IMR-90 (cell line): ENCODE measurements around the gene NBPF3. TPM values are rescaled to one million over a fixed set of nuclear protein-coding genes. Genes with fewer than 3 reads are reported as not detected.
A peak's percentile ranks its signal among the peaks of the same experiment; 100 is the strongest.

Source experiments
- ATAC-seq: fragments of 200-7000 bp; cut with Tn5 transposase; 2 replicates; pipeline ENCODE4 v1.9.1; 2020; ENCODE audit warnings: low read depth, mild to moderate bottlenecking, moderate library complexity
- BruUV-seq: library from RNA; stranded (reverse); fragments of 400-500 nt; replicated peaks from 2 replicates; lab custom pipeline; 2021; lab: Mats Ljungman, UMichigan
- CTCF ChIA-PET: fragments of 300-600 bp; formaldehyde crosslinking; extraction: SDS; loops from one replicate; lab custom pipeline; 2021; ENCODE audit warnings: antibody characterized with exemption; lab: Yijun Ruan, JAX
- POLR2A ChIA-PET: fragments of 300-600 bp; sonication (Branson Sonifier 250); formaldehyde crosslinking; loops from one replicate; lab custom pipeline; 2022; ENCODE audit warnings: antibody characterized with exemption; ENCODE audit not compliant: unreplicated experiment; lab: Charles Lee
- DNase-seq: peaks from one replicate; pipeline ENCODE4 v3.0.0; 2013
- H2AFZ ChIP-seq: replicated peaks from 2 replicates; pipeline ENCODE3; 2013; ENCODE audit warnings: low read length, mild to moderate bottlenecking; ENCODE audit not compliant: poor library complexity
- H2AK5ac ChIP-seq: 2 replicates; pipeline ENCODE4 v1.6.1; 2013; ENCODE audit warnings: low read depth, low read length, inconsistent platforms
- H2AK9ac ChIP-seq: replicated peaks from 2 replicates; pipeline ENCODE3; 2013; ENCODE audit warnings: mild to moderate bottlenecking, low read depth, low read length, moderate library complexity; ENCODE audit not compliant: poor library complexity
- H2BK120ac ChIP-seq: 2 replicates; pipeline ENCODE4 v1.6.1; 2013; ENCODE audit warnings: low read depth, low read length, inconsistent platforms
- H2BK15ac ChIP-seq: 3 replicates; pipeline ENCODE4 v1.6.1; 2013; ENCODE audit warnings: low read depth, low read length, inconsistent platforms
- H2BK20ac ChIP-seq: 2 replicates; pipeline ENCODE4 v1.6.1; 2013; ENCODE audit warnings: low read depth, mild to moderate bottlenecking, inconsistent platforms, low read length, moderate library complexity
- H2BK5ac ChIP-seq: 2 replicates; pipeline ENCODE4 v1.6.1; 2013; ENCODE audit warnings: mild to moderate bottlenecking, low read depth, low read length, inconsistent platforms; ENCODE audit not compliant: poor library complexity, severe bottlenecking
- H3K14ac ChIP-seq: replicated peaks from 2 replicates; pipeline ENCODE4 v1.6.1; 2013; ENCODE audit warnings: low read depth, low read length, inconsistent platforms
- H3K18ac ChIP-seq: 2 replicates; pipeline ENCODE4 v1.6.1; 2013; ENCODE audit warnings: low read depth, low read length, control low read depth
- H3K23ac ChIP-seq: 2 replicates; pipeline ENCODE4 v1.6.1; 2013; ENCODE audit warnings: low read depth, low read length, inconsistent platforms
- H3K27ac ChIP-seq: 2 replicates; pipeline ENCODE4 v1.5.1; 2013; ENCODE audit warnings: mild to moderate bottlenecking, control low read depth, low read length; ENCODE audit not compliant: insufficient read depth
- H3K27me3 ChIP-seq: 2 replicates; pipeline ENCODE4 v1.6.1; 2013; ENCODE audit warnings: low read length; ENCODE audit not compliant: control insufficient read depth, insufficient read depth
- H3K36me3 ChIP-seq: 2 replicates; pipeline ENCODE4 v1.6.1; 2013; ENCODE audit warnings: low read length, mixed read lengths; ENCODE audit not compliant: control insufficient read depth, insufficient read depth
- H3K4ac ChIP-seq: 2 replicates; pipeline ENCODE4 v1.6.1; 2013; ENCODE audit warnings: low read depth, low read length, inconsistent platforms
- H3K4me1 ChIP-seq: 2 replicates; pipeline ENCODE4 v1.6.1; 2013; ENCODE audit warnings: low read length, mixed read lengths; ENCODE audit not compliant: control insufficient read depth, insufficient read depth
- H3K4me2 ChIP-seq: 2 replicates; pipeline ENCODE4 v1.6.1; 2013; ENCODE audit warnings: low read depth, mild to moderate bottlenecking, control low read depth, low read length, moderate library complexity
- H3K4me3 ChIP-seq: 2 replicates; pipeline ENCODE4 v1.5.1; 2013; ENCODE audit warnings: low read depth, mild to moderate bottlenecking, control low read depth, low read length, moderate library complexity; ENCODE audit not compliant: insufficient read depth
- H3K56ac ChIP-seq: 2 replicates; pipeline ENCODE4 v1.6.1; 2013; ENCODE audit warnings: low read length, inconsistent platforms; ENCODE audit not compliant: insufficient read depth; ENCODE audit errors: extremely low read depth
- H3K79me1 ChIP-seq, 2 experiments: 2 replicates each; pipeline ENCODE4 v1.6.1; 2013; ENCODE audit warnings: low read length in 2 of 2, inconsistent platforms in 1 of 2, low read depth in 1 of 2
- H3K9ac ChIP-seq: 2 replicates; pipeline ENCODE4 v1.6.1; 2013; ENCODE audit warnings: low read depth, low read length, control low read depth
- H3K9me1 ChIP-seq: 2 replicates; pipeline ENCODE4 v1.6.1; 2013; ENCODE audit warnings: low read length, inconsistent platforms; ENCODE audit not compliant: insufficient read depth
- H3K9me3 ChIP-seq: 2 replicates; pipeline ENCODE4 v1.6.1; 2013; ENCODE audit warnings: low read length; ENCODE audit not compliant: control insufficient read depth, insufficient read depth
- H4K20me1 ChIP-seq: 2 replicates; pipeline ENCODE4 v1.6.1; 2013; ENCODE audit warnings: low read length, inconsistent platforms; ENCODE audit not compliant: insufficient read depth
- H4K5ac ChIP-seq: 2 replicates; pipeline ENCODE4 v1.6.1; 2013; ENCODE audit warnings: mild to moderate bottlenecking, low read depth, low read length, control low read depth
- H4K8ac ChIP-seq, 2 experiments: 2 replicates each; pipeline ENCODE4 v1.6.1; 2013; ENCODE audit warnings: low read depth in 2 of 2, low read length in 2 of 2, control low read depth in 1 of 2, inconsistent platforms in 1 of 2
- H4K91ac ChIP-seq: 2 replicates; pipeline ENCODE4 v1.6.1; 2013; ENCODE audit warnings: low read depth, low read length, inconsistent platforms; ENCODE audit not compliant: insufficient read depth
- BHLHE40 ChIP-seq: fragments of 150-350 bp; IDR thresholded peaks from 2 replicates; pipeline ENCODE4 v1.6.1; 2016; ENCODE audit warnings: mild to moderate bottlenecking, low read depth, low read length
- CEBPB ChIP-seq: IDR thresholded peaks from 2 replicates; pipeline ENCODE4 v1.6.1; 2012; ENCODE audit warnings: low read depth, low read length, improper control_type of control experiment
- CTCF ChIP-seq: conservative IDR thresholded peaks from 2 replicates; pipeline ENCODE4 v1.5.1; 2012; ENCODE audit warnings: mild to moderate bottlenecking, low read depth, low read length, improper control_type of control experiment
- FOS ChIP-seq: fragments of 150-350 bp; IDR thresholded peaks from 2 replicates; pipeline ENCODE4 v1.6.1; 2016; ENCODE audit warnings: low read depth, low read length
- MAZ ChIP-seq: IDR thresholded peaks from 2 replicates; pipeline ENCODE4 v1.6.1; 2012; ENCODE audit warnings: low read depth, mild to moderate bottlenecking, low read length, improper control_type of control experiment, moderate library complexity, borderline replicate concordance
- POLR2A ChIP-seq: IDR thresholded peaks from 2 replicates; pipeline ENCODE4 v1.6.1; 2012; ENCODE audit warnings: mild to moderate bottlenecking, low read depth, low read length
- RAD21 ChIP-seq: IDR thresholded peaks from 2 replicates; pipeline ENCODE4 v1.6.1; 2012; ENCODE audit warnings: low read length, improper control_type of control experiment
- RCOR1 ChIP-seq: IDR thresholded peaks from 2 replicates; pipeline ENCODE4 v1.6.1; 2012; ENCODE audit warnings: mild to moderate bottlenecking, low read length, improper control_type of control experiment; ENCODE audit not compliant: insufficient replicate concordance
- RFX5 ChIP-seq: IDR thresholded peaks from 2 replicates; pipeline ENCODE4 v1.8.0; 2012; ENCODE audit warnings: low read depth, mild to moderate bottlenecking, low read length, moderate library complexity
- USF2 ChIP-seq: fragments of 150-350 bp; IDR thresholded peaks from 2 replicates; pipeline ENCODE4 v1.6.1; 2017; ENCODE audit warnings: mild to moderate bottlenecking, antibody characterized with exemption, low read length, low read depth
- WGBS, 2 experiments: methylation state at CpG; one replicate each; pipeline versions ENCODE4 v1.1.5 to v1.1.7; 2013; ENCODE audit warnings: missing lambda C conversion rate in 2 of 2; ENCODE audit not compliant: insufficient read length in 1 of 2; ENCODE audit errors: extremely low coverage in 2 of 2; 5-methylcytosine and 5-hydroxymethylcytosine counted together
- dilution Hi-C: fragments of 300-500 bp; cut with HindIII; formaldehyde crosslinking; loops from one replicate; pipeline ENCODE4 v1.14.3; 2018; ENCODE audit warnings: low sequenced_read_pairs; ENCODE audit not compliant: unreplicated experiment
- in situ Hi-C: fragments of 300-500 bp; cut with MboI; formaldehyde crosslinking; loops from 3 replicates; pipeline ENCODE4 v1.14.3; 2019; ENCODE audit warnings: low sequenced_read_pairs, inconsistent platforms, mixed read lengths
- intact Hi-C: fragments of 100-400 bp; cut with micrococcal nuclease; formaldehyde crosslinking; loops from 2 replicates; pipeline ENCODE4 v1.10.0; 2022
- polyA plus RNA-seq, 3 experiments: library from polyadenylated mRNA; depleted of rRNA; stranded (reverse); fragments of >200 nt; gene quantifications; 2 replicates each; pipeline ENCODE4 v1.2.3, GENCODE V29; 2012; ENCODE audit warnings: low replicate concordance in 1 of 3
- total RNA-seq: library from RNA; depleted of rRNA; stranded (reverse); fragments of >200 nt; gene quantifications from 2 replicates; pipeline ENCODE4 v1.2.3, GENCODE V29; 2012

The NBPF3 gene
- total and polyA plus RNA-seq, 2 of the 4 experiments (the other 2 are of a cell fraction), result 8.7 to 18.8 TPM

GRCh38 chr1:21414015-21414414 is 25.9 kb upstream of the NBPF3 start:
- no peak overlapping the region for H3K9ac ChIP-seq

More at GRCh38 chr1:21414015-21414414, 25.9 kb upstream of the NBPF3 start:
- H3K4me1 ChIP-seq, result peaks cover 2% of the 10 kb centered on the region; the same call in 1 of the 2 replicates
- H3K4ac ChIP-seq, result no peak overlapping the region
- no peak overlapping the region for H3K4me2 ChIP-seq
- no peak overlapping the region for H3K56ac ChIP-seq
- in situ Hi-C loops, result no loop called here
- no peaks in the 10 kb centered on the region for H3K9me1 ChIP-seq
- no peak overlapping the region for H3K14ac ChIP-seq
- H2BK120ac ChIP-seq, result no peak overlapping the region
- peak overlapping the region; percentile 45; the same call in 1 of the 2 replicates for H2BK20ac ChIP-seq
- H2AK9ac ChIP-seq, result no peak overlapping the region
- no peak overlapping the region for H3K18ac ChIP-seq
- no peaks in the 10 kb centered on the region for H3K9me3 ChIP-seq
- H2AFZ ChIP-seq, result no peak overlapping the region
- no peak overlapping the region for H3K4me3 ChIP-seq
- H2BK5ac ChIP-seq, result no peak overlapping the region
- intact Hi-C loops, result no loop called here
- H3K23ac ChIP-seq, result no peak overlapping the region
- POLR2A ChIA-PET, result no interaction called here
- dilution Hi-C loops, result no loop called here
- no peaks in the 10 kb centered on the region for H4K20me1 ChIP-seq
- no TSS peak for BruUV-seq
- no peak overlapping the region for H4K91ac ChIP-seq
- H3K36me3 ChIP-seq, result no peaks in the 10 kb centered on the region
- H2BK15ac ChIP-seq, result no peak overlapping the region
- DNase-seq, result no peak
- no peak for TF ChIP-seq CTCF
- no peak for TF ChIP-seq MAZ
- no peak for TF ChIP-seq RAD21
- TF ChIP-seq USF2, result no peak
- no peak for TF ChIP-seq POLR2A
- no peak for TF ChIP-seq BHLHE40
- TF ChIP-seq RFX5, result no peak
- no peak for TF ChIP-seq CEBPB
- no peak for TF ChIP-seq FOS
- TF ChIP-seq RCOR1, result no peak
- peaks cover 37% of the 10 kb centered on the region for H3K27me3 ChIP-seq
- no peaks in the 10 kb centered on the region for H3K79me1 ChIP-seq
- no peak overlapping the region for H3K27ac ChIP-seq
- no peak overlapping the region for H4K8ac ChIP-seq
- H2AK5ac ChIP-seq, result no peak overlapping the region
- CTCF ChIA-PET, result no interaction called here
- no CpG with 5 or more reads among the region's 5 CpGs for WGBS, 2 experiments
- no peak overlapping the region for H4K5ac ChIP-seq
- ATAC-seq, result no peak
